IMR-90 (cell line): ENCODE measurements around the gene ORAI3. TPM values are rescaled to one million over a fixed set of nuclear protein-coding genes. Genes with fewer than 3 reads are reported as not detected.

Experiments used
- ATAC-seq: fragments of 200-7000 bp; cut with Tn5 transposase; 2 replicates; pipeline ENCODE4 v1.9.1; 2020; ENCODE audit warnings: low read depth, mild to moderate bottlenecking, moderate library complexity
- BruUV-seq: library from RNA; stranded (reverse); fragments of 400-500 nt; replicated peaks from 2 replicates; lab custom pipeline; 2021; lab: Mats Ljungman, UMichigan
- CTCF ChIA-PET: fragments of 300-600 bp; formaldehyde crosslinking; extraction: SDS; loops from one replicate; lab custom pipeline; 2021; ENCODE audit warnings: antibody characterized with exemption; lab: Yijun Ruan, JAX
- POLR2A ChIA-PET: fragments of 300-600 bp; sonication (Branson Sonifier 250); formaldehyde crosslinking; loops from one replicate; lab custom pipeline; 2022; ENCODE audit warnings: antibody characterized with exemption; ENCODE audit not compliant: unreplicated experiment; lab: Charles Lee
- DNase-seq: peaks from one replicate; pipeline ENCODE4 v3.0.0; 2013
- H2AFZ ChIP-seq: replicated peaks from 2 replicates; pipeline ENCODE3; 2013; ENCODE audit warnings: low read length, mild to moderate bottlenecking; ENCODE audit not compliant: poor library complexity
- H2AK5ac ChIP-seq: 2 replicates; pipeline ENCODE4 v1.6.1; 2013; ENCODE audit warnings: low read depth, low read length, inconsistent platforms
- H2AK9ac ChIP-seq: replicated peaks from 2 replicates; pipeline ENCODE3; 2013; ENCODE audit warnings: mild to moderate bottlenecking, low read depth, low read length, moderate library complexity; ENCODE audit not compliant: poor library complexity
- H2BK120ac ChIP-seq: 2 replicates; pipeline ENCODE4 v1.6.1; 2013; ENCODE audit warnings: low read depth, low read length, inconsistent platforms
- H2BK15ac ChIP-seq: 3 replicates; pipeline ENCODE4 v1.6.1; 2013; ENCODE audit warnings: low read depth, low read length, inconsistent platforms
- H2BK20ac ChIP-seq: 2 replicates; pipeline ENCODE4 v1.6.1; 2013; ENCODE audit warnings: low read depth, mild to moderate bottlenecking, inconsistent platforms, low read length, moderate library complexity
- H2BK5ac ChIP-seq: 2 replicates; pipeline ENCODE4 v1.6.1; 2013; ENCODE audit warnings: mild to moderate bottlenecking, low read depth, low read length, inconsistent platforms; ENCODE audit not compliant: poor library complexity, severe bottlenecking
- H3K14ac ChIP-seq: replicated peaks from 2 replicates; pipeline ENCODE4 v1.6.1; 2013; ENCODE audit warnings: low read depth, low read length, inconsistent platforms
- H3K18ac ChIP-seq: 2 replicates; pipeline ENCODE4 v1.6.1; 2013; ENCODE audit warnings: low read depth, low read length, control low read depth
- H3K23ac ChIP-seq: 2 replicates; pipeline ENCODE4 v1.6.1; 2013; ENCODE audit warnings: low read depth, low read length, inconsistent platforms
- H3K27ac ChIP-seq: 2 replicates; pipeline ENCODE4 v1.5.1; 2013; ENCODE audit warnings: mild to moderate bottlenecking, control low read depth, low read length; ENCODE audit not compliant: insufficient read depth
- H3K27me3 ChIP-seq: 2 replicates; pipeline ENCODE4 v1.6.1; 2013; ENCODE audit warnings: low read length; ENCODE audit not compliant: control insufficient read depth, insufficient read depth
- H3K36me3 ChIP-seq: 2 replicates; pipeline ENCODE4 v1.6.1; 2013; ENCODE audit warnings: low read length, mixed read lengths; ENCODE audit not compliant: control insufficient read depth, insufficient read depth
- H3K4ac ChIP-seq: 2 replicates; pipeline ENCODE4 v1.6.1; 2013; ENCODE audit warnings: low read depth, low read length, inconsistent platforms
- H3K4me1 ChIP-seq: 2 replicates; pipeline ENCODE4 v1.6.1; 2013; ENCODE audit warnings: low read length, mixed read lengths; ENCODE audit not compliant: control insufficient read depth, insufficient read depth
- H3K4me2 ChIP-seq: 2 replicates; pipeline ENCODE4 v1.6.1; 2013; ENCODE audit warnings: low read depth, mild to moderate bottlenecking, control low read depth, low read length, moderate library complexity
- H3K4me3 ChIP-seq: 2 replicates; pipeline ENCODE4 v1.5.1; 2013; ENCODE audit warnings: low read depth, mild to moderate bottlenecking, control low read depth, low read length, moderate library complexity; ENCODE audit not compliant: insufficient read depth
- H3K56ac ChIP-seq: 2 replicates; pipeline ENCODE4 v1.6.1; 2013; ENCODE audit warnings: low read length, inconsistent platforms; ENCODE audit not compliant: insufficient read depth; ENCODE audit errors: extremely low read depth
- H3K79me1 ChIP-seq, 2 experiments: 2 replicates each; pipeline ENCODE4 v1.6.1; 2013; ENCODE audit warnings: low read length in 2 of 2, inconsistent platforms in 1 of 2, low read depth in 1 of 2
- H3K9ac ChIP-seq: 2 replicates; pipeline ENCODE4 v1.6.1; 2013; ENCODE audit warnings: low read depth, low read length, control low read depth
- H3K9me1 ChIP-seq: 2 replicates; pipeline ENCODE4 v1.6.1; 2013; ENCODE audit warnings: low read length, inconsistent platforms; ENCODE audit not compliant: insufficient read depth
- H3K9me3 ChIP-seq: 2 replicates; pipeline ENCODE4 v1.6.1; 2013; ENCODE audit warnings: low read length; ENCODE audit not compliant: control insufficient read depth, insufficient read depth
- H4K20me1 ChIP-seq: 2 replicates; pipeline ENCODE4 v1.6.1; 2013; ENCODE audit warnings: low read length, inconsistent platforms; ENCODE audit not compliant: insufficient read depth
- H4K5ac ChIP-seq: 2 replicates; pipeline ENCODE4 v1.6.1; 2013; ENCODE audit warnings: mild to moderate bottlenecking, low read depth, low read length, control low read depth
- H4K8ac ChIP-seq, 2 experiments: 2 replicates each; pipeline ENCODE4 v1.6.1; 2013; ENCODE audit warnings: low read depth in 2 of 2, low read length in 2 of 2, control low read depth in 1 of 2, inconsistent platforms in 1 of 2
- H4K91ac ChIP-seq: 2 replicates; pipeline ENCODE4 v1.6.1; 2013; ENCODE audit warnings: low read depth, low read length, inconsistent platforms; ENCODE audit not compliant: insufficient read depth
- BHLHE40 ChIP-seq: fragments of 150-350 bp; IDR thresholded peaks from 2 replicates; pipeline ENCODE4 v1.6.1; 2016; ENCODE audit warnings: mild to moderate bottlenecking, low read depth, low read length
- CEBPB ChIP-seq: IDR thresholded peaks from 2 replicates; pipeline ENCODE4 v1.6.1; 2012; ENCODE audit warnings: low read depth, low read length, improper control_type of control experiment
- CTCF ChIP-seq: conservative IDR thresholded peaks from 2 replicates; pipeline ENCODE4 v1.5.1; 2012; ENCODE audit warnings: mild to moderate bottlenecking, low read depth, low read length, improper control_type of control experiment
- FOS ChIP-seq: fragments of 150-350 bp; IDR thresholded peaks from 2 replicates; pipeline ENCODE4 v1.6.1; 2016; ENCODE audit warnings: low read depth, low read length
- MAFK ChIP-seq: IDR thresholded peaks from 2 replicates; pipeline ENCODE4 v1.6.1; 2012; ENCODE audit warnings: low read depth, low read length, improper control_type of control experiment
- MAZ ChIP-seq: IDR thresholded peaks from 2 replicates; pipeline ENCODE4 v1.6.1; 2012; ENCODE audit warnings: low read depth, mild to moderate bottlenecking, low read length, improper control_type of control experiment, moderate library complexity, borderline replicate concordance
- NFE2L2 ChIP-seq: fragments of 150-350 bp; IDR thresholded peaks from 2 replicates; pipeline ENCODE4 v1.6.1; 2016; ENCODE audit warnings: low read depth, mild to moderate bottlenecking, low read length
- RAD21 ChIP-seq: IDR thresholded peaks from 2 replicates; pipeline ENCODE4 v1.6.1; 2012; ENCODE audit warnings: low read length, improper control_type of control experiment
- RFX5 ChIP-seq: IDR thresholded peaks from 2 replicates; pipeline ENCODE4 v1.8.0; 2012; ENCODE audit warnings: low read depth, mild to moderate bottlenecking, low read length, moderate library complexity
- SMC3 ChIP-seq: fragments of 150-350 bp; IDR thresholded peaks from 2 replicates; pipeline ENCODE4 v1.6.1; 2016; ENCODE audit warnings: low read depth, mild to moderate bottlenecking, antibody characterized with exemption, low read length, moderate library complexity
- USF2 ChIP-seq: fragments of 150-350 bp; IDR thresholded peaks from 2 replicates; pipeline ENCODE4 v1.6.1; 2017; ENCODE audit warnings: mild to moderate bottlenecking, antibody characterized with exemption, low read length, low read depth
- WGBS, 2 experiments: methylation state at CpG; one replicate each; pipeline versions ENCODE4 v1.1.5 to v1.1.7; 2013; ENCODE audit warnings: missing lambda C conversion rate in 2 of 2; ENCODE audit not compliant: insufficient read length in 1 of 2; ENCODE audit errors: extremely low coverage in 2 of 2; 5-methylcytosine and 5-hydroxymethylcytosine counted together
- dilution Hi-C: fragments of 300-500 bp; cut with HindIII; formaldehyde crosslinking; loops from one replicate; pipeline ENCODE4 v1.14.3; 2018; ENCODE audit warnings: low sequenced_read_pairs; ENCODE audit not compliant: unreplicated experiment
- in situ Hi-C: fragments of 300-500 bp; cut with MboI; formaldehyde crosslinking; loops from 3 replicates; pipeline ENCODE4 v1.14.3; 2019; ENCODE audit warnings: low sequenced_read_pairs, inconsistent platforms, mixed read lengths
- intact Hi-C: fragments of 100-400 bp; cut with micrococcal nuclease; formaldehyde crosslinking; loops from 2 replicates; pipeline ENCODE4 v1.10.0; 2022
- polyA plus RNA-seq, 3 experiments: library from polyadenylated mRNA; depleted of rRNA; stranded (reverse); fragments of >200 nt; gene quantifications; 2 replicates each; pipeline ENCODE4 v1.2.3, GENCODE V29; 2012; ENCODE audit warnings: low replicate concordance in 1 of 3
- total RNA-seq: library from RNA; depleted of rRNA; stranded (reverse); fragments of >200 nt; gene quantifications from 2 replicates; pipeline ENCODE4 v1.2.3, GENCODE V29; 2012

The ORAI3 gene
- total and polyA plus RNA-seq, 2 of the 4 experiments (the other 2 are of a cell fraction), result 6.8 to 16.9 TPM

GRCh38 chr16:31001507-31002249, 52.8 kb downstream of the ORAI3 start:
- Histone ChIP-seq H4K8ac (no peak overlapping the region), H2AK9ac (peak overlapping the region; percentile 37), H3K27ac (no peak overlapping the region), H3K79me1 (peaks cover 0 to 25% of the 10 kb centered on the region in 2 experiments; a peak in 2 of 4 replicates), H4K5ac (no peak overlapping the region), H3K23ac (no peak overlapping the region), H3K4me2 (no peak overlapping the region), H2AK5ac (no peak overlapping the region), H3K36me3 (peaks cover 1% of the 10 kb centered on the region; the same call in 1 of the 2 replicates), H2BK20ac (no peak overlapping the region), H2BK15ac (no peak overlapping the region), H3K4me1 (peaks cover 34% of the 10 kb centered on the region), H3K9me3 (no peaks in the 10 kb centered on the region), H2AFZ (no peak overlapping the region), H3K4ac (no peak overlapping the region), H3K14ac (no peak overlapping the region), H2BK5ac (no peak overlapping the region), H3K9ac (no peak overlapping the region), H3K18ac (no peak overlapping the region), H3K9me1 (peaks cover 21% of the 10 kb centered on the region), H2BK120ac (no peak overlapping the region), H3K56ac (no peak overlapping the region), H3K4me3 (no peak overlapping the region), H3K27me3 (no peaks in the 10 kb centered on the region), H4K91ac (no peak overlapping the region), H4K20me1 (no peaks in the 10 kb centered on the region)
- DNase-seq (no peak), ATAC-seq (no peak)
- BruUV-seq, result no TSS peak
- ChIA-PET CTCF (no interaction called here), POLR2A (no interaction called here)
- in situ Hi-C loops (no loop called here), intact Hi-C loops (no loop called here), dilution Hi-C loops (no loop called here)
- WGBS, 2 experiments, result 55% methylated on average over 5 of the region's 16 CpGs; no CpG with 5 or more reads in 1 of the 2 experiments
- no peak for TF ChIP-seq RFX5
- TF ChIP-seq MAZ, result no peak
- TF ChIP-seq SMC3, result no peak
- no peak for TF ChIP-seq BHLHE40
- no peak for TF ChIP-seq MAFK
- TF ChIP-seq USF2, result no peak
- no peak for TF ChIP-seq FOS
- TF ChIP-seq CTCF, result no peak
- TF ChIP-seq RAD21, result no peak
- TF ChIP-seq CEBPB, result no peak
- TF ChIP-seq NFE2L2, result no peak
